B cell (primary cell): ENCODE measurements around the gene SSBP2. TPM values are rescaled to one million over a fixed set of nuclear protein-coding genes. Genes with fewer than 3 reads are reported as not detected.

Source experiments
- ATAC-seq: fragments of 200-7000 bp; cut with Tn5 transposase; one replicate; pipeline ENCODE4 v1.10.0; 2021; ENCODE audit warnings: low read depth, mild to moderate bottlenecking, moderate number of reproducible peaks, moderate library complexity
- CTCF ChIA-PET: fragments of 350-600 bp; sonication (Branson Sonifier 250); formaldehyde crosslinking; loops from one replicate; lab custom pipeline; 2021; ENCODE audit warnings: antibody characterized with exemption, inconsistent platforms; lab: Charles Lee
- POLR2A ChIA-PET: fragments of 350-600 bp; sonication (Branson Sonifier 250); formaldehyde crosslinking; loops from one replicate; lab custom pipeline; 2021; ENCODE audit warnings: antibody characterized with exemption; lab: Charles Lee
- DNase-seq: peaks from one replicate; pipeline ENCODE4 v3.0.0; 2013
- H2AFZ ChIP-seq: 2 replicates; pipeline ENCODE4 v1.6.1; 2012; ENCODE audit warnings: mild to moderate bottlenecking, low read depth, low read length; ENCODE audit not compliant: insufficient read depth, poor library complexity, severe bottlenecking
- H3K27ac ChIP-seq, 2 donors: 1 replicate in 1 of 2; 2 replicates in 1 of 2; pipeline ENCODE4 v1.5.1; 2012 to 2013; ENCODE audit warnings: low read length in 2 of 2, mild to moderate bottlenecking in 2 of 2, moderate library complexity in 1 of 2
- H3K27me3 ChIP-seq, 4 experiments: fragments of 200-600 bp in 1 of 4; sonication (generic) in 1 of 4; replicated peaks in 1 of 4; 1 replicate in 2 of 4; 2 replicates in 2 of 4; pipeline versions ENCODE4 v1.6.1 to v1.7.0; 2013 to 2016; ENCODE audit warnings: low read length in 3 of 4, mild to moderate bottlenecking in 2 of 4, mixed read lengths in 1 of 4, moderate library complexity in 1 of 4; ENCODE audit not compliant: insufficient read depth in 4 of 4, control insufficient read depth in 3 of 4; ENCODE audit errors: control extremely low read depth in 1 of 4
- H3K36me3 ChIP-seq, 2 experiments: replicated peaks in 1 of 2; 1 replicate in 1 of 2; 2 replicates in 1 of 2; pipeline versions ENCODE4 v1.6.1 to v1.7.1; 2013; ENCODE audit warnings: low read length in 1 of 2; ENCODE audit not compliant: insufficient read depth in 2 of 2, control insufficient read depth in 1 of 2; ENCODE audit errors: control extremely low read depth in 1 of 2, extremely low read depth in 1 of 2
- H3K4me1 ChIP-seq, 2 donors: fragments of 200-600 bp in 1 of 2; sonication (generic) in 1 of 2; 1 replicate in 1 of 2; 2 replicates in 1 of 2; pipeline versions ENCODE4 v1.5.1 to v1.6.1; 2013 to 2017; ENCODE audit warnings: low read length in 2 of 2; ENCODE audit not compliant: control insufficient read depth in 2 of 2, insufficient read depth in 2 of 2
- H3K4me2 ChIP-seq: replicated peaks from 2 replicates; pipeline ENCODE3; 2012; ENCODE audit warnings: mild to moderate bottlenecking, low read depth, low read length; ENCODE audit not compliant: poor library complexity, severe bottlenecking
- H3K4me3 ChIP-seq, 5 experiments: fragments of 200-600 bp in 1 of 5; sonication (generic) in 1 of 5; 1 replicate in 3 of 5; 2 replicates in 2 of 5; pipeline versions ENCODE4 v1.5.1 to v1.7.0; 2011 to 2016; ENCODE audit warnings: low read length in 4 of 5, mild to moderate bottlenecking in 4 of 5, low read depth in 2 of 5, control low read depth in 1 of 5, moderate library complexity in 1 of 5; ENCODE audit not compliant: insufficient read depth in 1 of 5; ENCODE audit errors: control extremely low read depth in 1 of 5, extremely low read depth in 1 of 5
- H3K79me2 ChIP-seq: fragments of 200-600 bp; sonication (generic); one replicate; pipeline ENCODE4 v1.6.0; 2016; ENCODE audit warnings: low read length; ENCODE audit not compliant: control insufficient read depth, insufficient read depth
- H3K9ac ChIP-seq: fragments of 200-600 bp; sonication (generic); 2 replicates; pipeline ENCODE4 v1.6.1; 2017; ENCODE audit warnings: mild to moderate bottlenecking, low read length, moderate library complexity
- H3K9me3 ChIP-seq, 3 donors: one replicate each; pipeline versions ENCODE4 v1.6.1 to v1.7.1; 2013; ENCODE audit warnings: low read length in 2 of 3; ENCODE audit not compliant: control insufficient read depth in 2 of 3, insufficient read depth in 1 of 3; ENCODE audit errors: control extremely low read depth in 1 of 3
- H4K20me1 ChIP-seq: 2 replicates; pipeline ENCODE4 v1.6.0; 2012; ENCODE audit warnings: mild to moderate bottlenecking, low read length; ENCODE audit not compliant: insufficient read depth, control insufficient read depth, poor library complexity, severe bottlenecking
- H3K27ac Mint-ChIP-seq: one replicate; pipeline ENCODE4 v1.8.0; 2021; ENCODE audit warnings: mixed read lengths
- H3K27me3 Mint-ChIP-seq: one replicate; pipeline ENCODE4 v1.8.0; 2021; ENCODE audit warnings: mixed read lengths
- H3K4me1 Mint-ChIP-seq: one replicate; pipeline ENCODE4 v1.8.0; 2021; ENCODE audit warnings: mixed read lengths
- H3K4me3 Mint-ChIP-seq: one replicate; pipeline ENCODE4 v1.8.0; 2021; ENCODE audit warnings: mixed read lengths
- H3K9me3 Mint-ChIP-seq: one replicate; pipeline ENCODE4 v1.8.0; 2022; ENCODE audit warnings: mixed read lengths; ENCODE audit not compliant: insufficient read depth
- EZH2 ChIP-seq: IDR thresholded peaks from 2 replicates; pipeline ENCODE4 v1.6.1; 2012; ENCODE audit warnings: borderline replicate concordance, low read depth, mild to moderate bottlenecking, moderate library complexity, low read length; ENCODE audit not compliant: insufficient read depth, poor library complexity, severe bottlenecking
- WGBS: methylation state at CpG from one replicate; pipeline ENCODE4 v1.1.5; 2013; ENCODE audit warnings: missing lambda C conversion rate; ENCODE audit not compliant: insufficient coverage; 5-methylcytosine and 5-hydroxymethylcytosine counted together
- intact Hi-C: fragments of 100-400 bp; cut with micrococcal nuclease; formaldehyde crosslinking; loops from one replicate; pipeline ENCODE4 v1.10.0; 2022
- polyA plus RNA-seq: library from polyadenylated mRNA; depleted of rRNA; stranded (reverse); fragments of >200 nt; gene quantifications from 2 replicates; pipeline ENCODE4 v1.2.3, GENCODE V29; 2012
- total RNA-seq, 2 donors: library from RNA; stranded (reverse); fragments of 120-200 nt in 1 of 2; gene quantifications; 1 replicate in 1 of 2; 2 replicates in 1 of 2; pipeline versions ENCODE4 v1.2.3 to v1.2.4, GENCODE V29; 2013 to 2022
- TF ChIP-seq, protein P1 (sequence below): fragments of 200-600 bp; IDR thresholded peaks from one replicate; pipeline ENCODE4 v1.8.0; 2022; ENCODE audit warnings: antibody characterized with exemption, mild to moderate bottlenecking

The SSBP2 gene
- total and polyA plus RNA-seq, 2 donors (not counting 1 experiment from before 2014, with no cell fraction given), result 40.9 to 49.6 TPM

DNA sequence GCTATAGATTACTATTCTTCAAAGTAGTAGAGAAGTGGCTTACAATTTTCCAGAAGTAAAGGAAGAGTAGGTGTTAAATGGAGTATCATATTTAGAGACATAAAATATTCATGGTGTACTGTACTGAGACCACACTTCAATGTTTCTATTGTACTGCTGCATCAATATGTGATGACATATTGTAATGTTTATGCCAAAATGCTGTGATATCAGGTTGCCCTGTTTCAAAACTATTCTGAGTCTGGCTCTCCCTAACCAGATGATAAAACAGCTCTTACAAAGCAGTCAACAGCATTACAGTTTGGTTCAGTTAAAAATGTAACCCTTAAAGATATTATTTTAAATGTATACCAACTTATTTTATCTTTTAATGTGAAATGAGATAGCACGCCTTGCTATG is 326.2 kb downstream of the SSBP2 start:
- no peaks in the 10 kb centered on the region for H3K9me3 Mint-ChIP-seq
- H3K4me1 Mint-ChIP-seq, result peaks cover 4% of the 10 kb centered on the region
- no peak overlapping the region for H2AFZ ChIP-seq
- DNase-seq (no peak), ATAC-seq (no peak)
- H3K79me2 ChIP-seq, result no peaks in the 10 kb centered on the region
- WGBS, result no CpG with 5 or more reads among the region's 1 CpG
- no peaks in the 10 kb centered on the region for H3K4me1 ChIP-seq
- no peaks in the 10 kb centered on the region for H3K9me3 ChIP-seq
- ChIA-PET POLR2A (no interaction called here), CTCF (interaction anchor here (0.6 to 8.3 kb wide), 10 partner anchors 14 to 833 kb away, joined by 3 to 83 read pairs (median 4); no protein-coding TSS in a partner anchor)
- H3K36me3 ChIP-seq, result peaks cover 2 to 6% of the 10 kb centered on the region in 2 experiments
- TF ChIP-seq, protein P1, sequence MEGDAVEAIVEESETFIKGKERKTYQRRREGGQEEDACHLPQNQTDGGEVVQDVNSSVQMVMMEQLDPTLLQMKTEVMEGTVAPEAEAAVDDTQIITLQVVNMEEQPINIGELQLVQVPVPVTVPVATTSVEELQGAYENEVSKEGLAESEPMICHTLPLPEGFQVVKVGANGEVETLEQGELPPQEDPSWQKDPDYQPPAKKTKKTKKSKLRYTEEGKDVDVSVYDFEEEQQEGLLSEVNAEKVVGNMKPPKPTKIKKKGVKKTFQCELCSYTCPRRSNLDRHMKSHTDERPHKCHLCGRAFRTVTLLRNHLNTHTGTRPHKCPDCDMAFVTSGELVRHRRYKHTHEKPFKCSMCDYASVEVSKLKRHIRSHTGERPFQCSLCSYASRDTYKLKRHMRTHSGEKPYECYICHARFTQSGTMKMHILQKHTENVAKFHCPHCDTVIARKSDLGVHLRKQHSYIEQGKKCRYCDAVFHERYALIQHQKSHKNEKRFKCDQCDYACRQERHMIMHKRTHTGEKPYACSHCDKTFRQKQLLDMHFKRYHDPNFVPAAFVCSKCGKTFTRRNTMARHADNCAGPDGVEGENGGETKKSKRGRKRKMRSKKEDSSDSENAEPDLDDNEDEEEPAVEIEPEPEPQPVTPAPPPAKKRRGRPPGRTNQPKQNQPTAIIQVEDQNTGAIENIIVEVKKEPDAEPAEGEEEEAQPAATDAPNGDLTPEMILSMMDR, result no peak
- no peak for TF ChIP-seq EZH2
- H3K4me2 ChIP-seq, result no peak overlapping the region
- no peak overlapping the region for H3K27ac Mint-ChIP-seq
- no peaks in the 10 kb centered on the region for H3K27me3 Mint-ChIP-seq
- intact Hi-C loops, result loop anchor here (1.0 to 10.0 kb wide), 5 partner anchors 330 to 801 kb away; partner anchors contain the start of genes ATG10 and SSBP2
- no peak overlapping the region for H3K4me3 ChIP-seq
- no peaks in the 10 kb centered on the region for H3K27me3 ChIP-seq
- H3K27ac ChIP-seq, result no peak overlapping the region
- no peak overlapping the region for H3K9ac ChIP-seq
- H4K20me1 ChIP-seq, result no peaks in the 10 kb centered on the region
- no peak overlapping the region for H3K4me3 Mint-ChIP-seq

DNA sequence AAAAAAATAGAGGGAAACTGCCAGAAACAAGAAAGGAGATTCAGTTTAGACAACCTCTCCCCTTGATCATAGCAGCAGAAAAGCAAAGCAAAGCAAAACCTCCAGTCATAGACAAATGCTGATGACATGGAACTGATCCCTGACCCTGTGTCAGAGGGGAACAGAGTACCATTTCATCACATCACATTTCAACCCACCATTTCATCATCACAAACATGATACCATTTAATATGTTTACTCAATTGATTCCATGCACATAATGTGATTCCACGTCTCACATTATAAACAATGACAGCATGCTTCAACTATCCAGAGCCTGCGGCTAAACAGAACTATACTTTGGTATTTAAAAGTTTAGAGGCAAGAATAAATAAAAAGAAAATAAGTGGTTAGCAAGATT is 328.2 kb downstream of the SSBP2 start:
- no peaks in the 10 kb centered on the region for H3K9me3 Mint-ChIP-seq
- ATAC-seq (no peak), DNase-seq (no peak)
- no peak overlapping the region for H3K4me3 ChIP-seq
- peaks cover 6 to 18% of the 10 kb centered on the region in 2 experiments for H3K36me3 ChIP-seq
- intact Hi-C loops, result loop anchor here (10.0 kb wide), 2 partner anchors 332 to 552 kb away; partner anchors contain the start of genes ATG10 and SSBP2
- no peaks in the 10 kb centered on the region for H3K4me1 ChIP-seq
- no peak overlapping the region for H3K27ac Mint-ChIP-seq
- no peaks in the 10 kb centered on the region for H3K79me2 ChIP-seq
- H3K9ac ChIP-seq, result no peak overlapping the region
- POLR2A ChIA-PET, result no interaction called here
- H3K4me2 ChIP-seq, result no peak overlapping the region
- no peak for TF ChIP-seq EZH2
- TF ChIP-seq, protein P1, result no peak
- no peak overlapping the region for H3K4me3 Mint-ChIP-seq
- H2AFZ ChIP-seq, result no peak overlapping the region
- no peak overlapping the region for H3K27ac ChIP-seq
- WGBS, result no CpG with 5 or more reads among the region's 2 CpGs
- CTCF ChIA-PET, result interaction anchor here (1.3 to 8.3 kb wide), 2 partner anchors 18 to 803 kb away, joined by 3 to 83 read pairs; no protein-coding TSS in a partner anchor
- no peaks in the 10 kb centered on the region for H3K9me3 ChIP-seq
- H3K4me1 Mint-ChIP-seq, result peaks cover 4% of the 10 kb centered on the region
- H3K27me3 Mint-ChIP-seq, result no peaks in the 10 kb centered on the region
- no peaks in the 10 kb centered on the region for H3K27me3 ChIP-seq
- H4K20me1 ChIP-seq, result no peaks in the 10 kb centered on the region
